HepG2 (cell line): ENCODE results near the gene HBA2. TPM values are rescaled to one million over a fixed set of nuclear protein-coding genes. Genes with fewer than 3 reads are reported as not detected.
"Not testable (repeated sequence)": the region's sequence is repeated elsewhere in the genome, so short reads cannot be mapped to it uniquely, and the experiment has no call there.

Experiments used
- ATAC-seq: fragments of 200-7000 bp; cut with Tn5 transposase; 3 replicates; pipeline ENCODE4 v1.9.1; 2020; ENCODE audit warnings: mild to moderate bottlenecking, moderate library complexity
- Bru-seq: library from RNA; stranded (reverse); fragments of 400-500 nt; gene quantifications from one replicate; lab custom pipeline; 2021; lab: Mats Ljungman, UMichigan
- BruChase-seq, 2 experiments: library from RNA; stranded (reverse); fragments of 400-500 nt; gene quantifications; one replicate each; lab custom pipeline; 2021; lab: Mats Ljungman, UMichigan
- BruUV-seq: library from RNA; stranded (reverse); fragments of 400-500 nt; replicated peaks from 2 replicates; lab custom pipeline; 2021; lab: Mats Ljungman, UMichigan
- CTCF ChIA-PET: fragments of 300-600 bp; formaldehyde crosslinking; extraction: SDS; loops from one replicate; lab custom pipeline; 2021; ENCODE audit warnings: low total read pairs, inconsistent platforms, low intra/inter-chr PET ratio; lab: Yijun Ruan, JAX
- POLR2A ChIA-PET: fragments of 350-600 bp; sonication (Branson Sonifier 250); formaldehyde crosslinking; loops from one replicate; lab custom pipeline; 2020; ENCODE audit warnings: antibody characterized with exemption, inconsistent platforms; lab: Yijun Ruan, JAX
- DNase-seq: peaks from one replicate; pipeline ENCODE4 v3.0.0-alpha.2; 2015; ENCODE audit warnings: low spot score
- FAIRE-seq: peaks from 3 replicates; lab custom pipeline; 2011; peaks lifted over from hg19 to GRCh38; lab: Jason Lieb, UNC
- H2AFZ ChIP-seq: one replicate; pipeline ENCODE4 v1.6.1; 2011; ENCODE audit warnings: low read length, inconsistent platforms
- H3K27ac ChIP-seq: fragments of 300-600 bp; 3 replicates; pipeline ENCODE4 v1.8.0; 2011; ENCODE audit warnings: mixed run types, mild to moderate bottlenecking, mixed read lengths, low read length, inconsistent platforms; ENCODE audit not compliant: insufficient read depth; ENCODE audit errors: extremely low read length
- H3K27me3 ChIP-seq, 2 experiments: fragments of 200-600 bp in 1 of 2; 2 replicates in 1 of 2; 3 replicates in 1 of 2; pipeline versions ENCODE4 v1.6.0 to v1.8.0; 2011; ENCODE audit warnings: low read length in 2 of 2, mild to moderate bottlenecking in 2 of 2, moderate library complexity in 2 of 2, inconsistent platforms in 1 of 2; ENCODE audit not compliant: insufficient read depth in 2 of 2, control insufficient read depth in 1 of 2
- H3K36me3 ChIP-seq, 2 experiments: fragments of 200-600 bp in 1 of 2; replicated peaks in 1 of 2; 2 replicates in 1 of 2; 3 replicates in 1 of 2; pipeline versions ENCODE4 v1.5.1 to v1.8.0; 2011; ENCODE audit warnings: low read length in 2 of 2, inconsistent platforms in 1 of 2; ENCODE audit not compliant: insufficient read depth in 2 of 2, control insufficient read depth in 1 of 2
- H3K4me1 ChIP-seq: 2 replicates; pipeline ENCODE4 v1.5.1; 2012; ENCODE audit warnings: low read length, inconsistent platforms; ENCODE audit not compliant: insufficient read depth
- H3K4me2 ChIP-seq: 2 replicates; pipeline ENCODE4 v1.6.0; 2011; ENCODE audit warnings: low read depth, low read length, inconsistent platforms
- H3K4me3 ChIP-seq, 3 experiments: fragments of 200-600 bp in 1 of 3; sonication (generic), shearing (Covaris generic) in 1 of 3; replicated peaks in 1 of 3; 2 replicates each; pipeline ENCODE4 v1.5.1; 2011 to 2016; ENCODE audit warnings: low read length in 3 of 3, inconsistent platforms in 2 of 3, low read depth in 2 of 3, mild to moderate bottlenecking in 2 of 3, control low read depth in 1 of 3, mixed read lengths in 1 of 3; ENCODE audit not compliant: insufficient read depth in 1 of 3
- H3K79me2 ChIP-seq: one replicate; pipeline ENCODE4 v1.6.1; 2011; ENCODE audit warnings: low read length, inconsistent platforms; ENCODE audit not compliant: insufficient read depth
- H3K9ac ChIP-seq: 2 replicates; pipeline ENCODE4 v1.6.0; 2011; ENCODE audit warnings: mild to moderate bottlenecking, low read depth, low read length, inconsistent platforms; ENCODE audit not compliant: insufficient read depth
- H3K9me3 ChIP-seq: 2 replicates; pipeline ENCODE4 v1.5.1; 2012; ENCODE audit warnings: mild to moderate bottlenecking, low read length
- H4K20me1 ChIP-seq: 2 replicates; pipeline ENCODE4 v1.6.0; 2011; ENCODE audit warnings: inconsistent platforms, mild to moderate bottlenecking, low read length, moderate library complexity; ENCODE audit not compliant: insufficient read depth
- WGBS: methylation state at CpG from one replicate; pipeline ENCODE4 v1.1.6; 2017; ENCODE audit warnings: low lambda C conversion rate; 5-methylcytosine and 5-hydroxymethylcytosine counted together
- in situ Hi-C: cut with HindIII; loops from 2 replicates; pipeline ENCODE4 v1.10.0; 2017; ENCODE audit warnings: low pct_unique_long_range_greater_than_20kb; ENCODE audit not compliant: extremely low pct_ligation_motif_present
- intact Hi-C: fragments of 100-400 bp; cut with micrococcal nuclease; formaldehyde crosslinking; loops from one replicate; pipeline ENCODE4 v1.10.0; 2022; ENCODE audit not compliant: unreplicated experiment
- long read RNA-seq, 2 experiments: library from RNA in 1 of 2; library from polyadenylated mRNA in 1 of 2; stranded (forward) in 1 of 2; unstranded in 1 of 2; transcript quantifications; one replicate each; pipeline ENCODE4 v2.0.0, GENCODE V29; 2019 to 2022
- polyA minus RNA-seq, 3 experiments: library from RNA; depleted of rRNA, polyadenylated mRNA; stranded (reverse); fragments of >200 nt; gene quantifications; 2 replicates each; pipeline ENCODE4 v1.2.3, GENCODE V29; 2011; ENCODE audit warnings: low replicate concordance in 1 of 3
- polyA plus RNA-seq, 8 experiments: library from polyadenylated mRNA; depleted of rRNA in 3 of 8; stranded (reverse) in 7 of 8; unstranded in 1 of 8; fragments of >200 nt; fragmentation: Illumina TruSeq in 4 of 8; extraction: Trizol in 4 of 8; gene quantifications; 2 replicates each; pipeline versions ENCODE4 v1.2.1 to v1.2.3, GENCODE V29; 2011 to 2016; ENCODE audit warnings: low read depth in 4 of 8, missing spikeins in 1 of 8, mixed read lengths in 1 of 8; ENCODE audit not compliant: insufficient read depth in 1 of 8
- total RNA-seq, 5 experiments: library from RNA; depleted of rRNA; stranded (reverse); fragments of >200 nt; fragmentation: Illumina TruSeq; extraction: Trizol; gene quantifications; 2 replicates each; pipeline ENCODE4 v1.2.3, GENCODE V29; 2016; ENCODE audit warnings: low read depth in 1 of 5

The HBA2 gene
- total RNA-seq (2016; rRNA removed; fragmentation: Illumina TruSeq; extraction: Trizol): not detected in 2 replicates
- total RNA-seq (2016; cell fraction: cytosol; rRNA removed; fragmentation: Illumina TruSeq; extraction: Trizol; ENCODE audit: low read depth): not detected in 2 replicates
- not detected in 2 replicates for total RNA-seq (2016; cell fraction: insoluble cytoplasmic fraction; rRNA removed; fragmentation: Illumina TruSeq; extraction: Trizol)
- total RNA-seq (2016; cell fraction: membrane; rRNA removed; fragmentation: Illumina TruSeq; extraction: Trizol): not detected in 2 replicates
- not detected in 2 replicates for total RNA-seq (2016; cell fraction: nucleus; rRNA removed; fragmentation: Illumina TruSeq; extraction: Trizol)
- polyA plus RNA-seq (2011; rRNA removed): not detected in 2 replicates
- polyA plus RNA-seq (2011; cell fraction: cytosol; rRNA removed): not detected in 2 replicates
- not detected in 2 replicates for polyA plus RNA-seq (2011; cell fraction: nucleus; rRNA removed)
- polyA plus RNA-seq (2012): 0.91 TPM in 1 of 2 replicates, not detected in the other
- polyA plus RNA-seq (2016; cell fraction: cytosol; fragmentation: Illumina TruSeq; extraction: Trizol; ENCODE audit: low read depth): 0.54 and 0.83 TPM in 2 replicates
- polyA plus RNA-seq (2016; cell fraction: insoluble cytoplasmic fraction; fragmentation: Illumina TruSeq; extraction: Trizol; ENCODE audit: low read depth): 1.5 TPM in 1 of 2 replicates, not detected in the other
- not detected in 2 replicates for polyA plus RNA-seq (2016; cell fraction: membrane; fragmentation: Illumina TruSeq; extraction: Trizol; ENCODE audit: low read depth)
- not detected in 2 replicates for polyA plus RNA-seq (2016; cell fraction: nucleus; fragmentation: Illumina TruSeq; extraction: Trizol; ENCODE audit: insufficient read depth, low read depth)
- polyA minus RNA-seq (2011; rRNA and poly(A)+ RNA removed; ENCODE audit: low replicate concordance): 3.3 and 4.4 TPM in 2 replicates
- not detected in 2 replicates for polyA minus RNA-seq (2011; cell fraction: cytosol; rRNA and poly(A)+ RNA removed)
- not detected in 2 replicates for polyA minus RNA-seq (2011; cell fraction: nucleus; rRNA and poly(A)+ RNA removed)
- Bru-seq, nascent RNA: not detected
- BruChase-seq, experiment 1, labeled RNA remaining after a 6-hour chase: not detected
- not detected for BruChase-seq, experiment 2, labeled RNA remaining after a 2-hour chase
- long read RNA-seq, experiment 1: 0 reads
- long read RNA-seq, experiment 2: 0 reads

- H3K27ac ChIP-seq, intact Hi-C loops, in situ Hi-C loops, H3K9me3 ChIP-seq, H3K4me3 ChIP-seq, H3K4me2 ChIP-seq, H3K4me1 ChIP-seq, CTCF ChIA-PET, H4K20me1 ChIP-seq, H3K9ac ChIP-seq, H2AFZ ChIP-seq, DNase-seq, FAIRE-seq, H3K36me3 ChIP-seq, H3K79me2 ChIP-seq, BruUV-seq, ATAC-seq, POLR2A ChIA-PET: not testable (repeated sequence)
- WGBS: no CpG with 5 or more reads among the region's 74 CpGs
- peaks cover 7 to 28% of the 10 kb centered on the region in 2 experiments for H3K27me3 ChIP-seq
Observed at GRCh38 chr16:172374-172941, at the start of gene HBA2. Gene HBA2, plus strand, starts transcription at chr16:172876. Its CDS starts 37 bp downstream, at chr16:172913.

DNA sequence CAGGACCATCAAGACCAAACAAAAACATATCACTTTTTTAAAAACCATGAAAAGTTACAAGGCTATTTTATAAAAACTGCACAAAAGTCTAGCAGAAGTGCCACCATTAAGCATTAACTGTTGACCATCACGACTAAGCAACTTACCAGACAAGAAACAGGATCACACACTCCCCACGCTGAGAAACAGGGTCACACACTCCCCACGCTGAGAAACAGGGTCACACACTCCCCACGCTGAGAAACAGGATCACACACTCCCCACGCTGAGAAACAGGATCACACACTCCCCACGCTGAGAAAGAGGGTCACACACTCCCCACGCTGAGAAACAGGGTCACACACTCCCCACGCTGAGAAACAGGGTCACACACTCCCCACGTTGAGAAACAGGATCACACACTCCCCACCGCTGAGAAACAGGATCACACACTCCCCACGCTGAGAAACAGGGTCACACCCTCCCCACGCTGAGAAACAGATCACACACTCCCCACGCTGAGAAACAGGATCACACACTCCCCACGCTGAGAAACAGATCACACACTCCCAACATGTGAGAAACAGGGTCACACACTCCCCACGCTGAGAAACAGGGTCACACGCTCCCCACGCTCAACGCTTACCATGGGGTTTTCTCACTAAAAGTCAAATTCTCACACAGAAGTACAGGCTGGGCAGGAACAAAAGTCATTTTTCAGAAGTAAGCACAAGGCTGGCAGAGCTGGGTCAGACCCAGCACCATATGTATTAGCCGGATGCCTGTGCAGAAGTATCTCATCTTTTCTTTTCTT lies 48.9 kb upstream of the HBA2 start:
- H3K4me3 ChIP-seq, CTCF ChIA-PET, DNase-seq, H4K20me1 ChIP-seq, H2AFZ ChIP-seq, FAIRE-seq, H3K79me2 ChIP-seq, H3K9me3 ChIP-seq, H3K4me2 ChIP-seq, in situ Hi-C loops, H3K9ac ChIP-seq, BruUV-seq, intact Hi-C loops, H3K4me1 ChIP-seq, H3K27ac ChIP-seq, ATAC-seq, POLR2A ChIA-PET, H3K27me3 ChIP-seq: not testable (repeated sequence)
- WGBS: 92% methylated on average over 14 of the region's 19 CpGs
- peaks cover 2 to 16% of the 10 kb centered on the region in 2 experiments; a peak in 3 of 5 replicates for H3K36me3 ChIP-seq
